AG08396 (cell line): ENCODE results near the gene CCDC82.

Experiments
- DNase-seq: peaks from one replicate; pipeline ENCODE4 v3.0.0; 2012; ENCODE audit warnings: low spot score, mixed read lengths

Gene CCDC82

DNA sequence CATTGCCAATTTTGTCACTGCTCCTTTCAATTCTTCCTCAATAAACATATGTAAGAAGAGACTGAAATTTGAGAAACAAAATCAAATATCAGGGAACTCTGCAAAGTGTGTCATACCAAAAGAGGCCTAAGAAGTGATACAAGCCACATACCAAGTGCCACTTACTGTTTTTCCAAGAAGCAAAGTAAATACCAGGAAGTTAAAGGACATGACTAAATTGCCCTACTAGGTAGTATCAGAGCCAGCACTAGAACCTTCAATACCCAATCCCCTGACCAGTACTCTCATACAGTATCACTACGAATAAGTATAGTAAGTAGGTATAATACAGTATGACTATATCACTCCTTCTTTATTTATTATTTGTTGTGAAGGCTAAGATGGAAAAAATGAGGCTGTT is 60.3 kb downstream of the CCDC82 start:
- no peak for DNase-seq

DNA sequence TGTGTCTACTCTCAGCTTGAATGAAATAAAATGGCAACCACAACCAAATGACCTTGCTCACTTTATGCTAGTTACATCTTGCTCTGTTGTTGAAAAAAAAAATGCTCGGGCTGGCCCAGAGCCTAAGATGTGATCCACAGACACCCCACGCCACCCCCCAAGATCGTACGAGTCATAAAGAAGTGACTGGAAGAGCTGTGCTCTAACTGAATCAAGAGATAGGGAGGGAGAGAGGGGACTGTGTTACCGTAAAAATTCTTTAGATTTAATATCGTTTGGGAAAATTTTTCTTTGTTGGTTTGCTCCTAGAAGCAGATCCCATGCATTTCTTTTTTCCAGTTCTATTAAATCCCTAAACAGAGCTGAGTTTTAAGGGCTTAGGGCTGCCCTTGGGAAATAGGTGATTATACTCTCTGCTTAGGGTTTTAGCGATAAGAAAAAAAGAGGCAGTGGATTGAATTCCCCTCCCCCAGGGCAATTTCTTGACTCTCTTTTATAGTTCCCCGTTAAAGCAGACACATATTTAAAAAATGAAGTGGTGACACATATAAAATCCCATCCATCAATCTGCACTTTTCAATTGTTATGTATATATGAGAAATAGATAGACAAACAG is 61.2 kb downstream of the CCDC82 start:
- DNase-seq: no peak

DNA sequence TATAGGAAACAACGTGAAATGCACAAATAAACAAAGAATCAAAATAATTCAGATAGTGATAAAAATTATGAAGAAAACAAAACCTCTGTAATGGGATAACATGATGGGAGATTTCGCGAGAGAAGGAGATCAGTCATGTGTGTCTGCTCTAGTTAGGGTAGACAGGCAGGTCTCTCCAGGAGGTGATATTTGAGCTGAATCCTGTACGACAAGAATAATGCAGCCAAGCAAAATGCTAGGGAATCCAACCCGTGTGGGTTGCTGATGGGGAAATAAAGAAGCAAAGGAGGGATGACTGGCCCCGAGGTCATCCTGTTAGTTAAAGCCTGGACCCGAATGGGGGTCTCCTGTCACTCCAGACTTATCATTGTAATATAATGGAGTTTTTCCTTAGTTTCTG is 62.8 kb downstream of the CCDC82 start:
- DNase-seq: no peak

DNA sequence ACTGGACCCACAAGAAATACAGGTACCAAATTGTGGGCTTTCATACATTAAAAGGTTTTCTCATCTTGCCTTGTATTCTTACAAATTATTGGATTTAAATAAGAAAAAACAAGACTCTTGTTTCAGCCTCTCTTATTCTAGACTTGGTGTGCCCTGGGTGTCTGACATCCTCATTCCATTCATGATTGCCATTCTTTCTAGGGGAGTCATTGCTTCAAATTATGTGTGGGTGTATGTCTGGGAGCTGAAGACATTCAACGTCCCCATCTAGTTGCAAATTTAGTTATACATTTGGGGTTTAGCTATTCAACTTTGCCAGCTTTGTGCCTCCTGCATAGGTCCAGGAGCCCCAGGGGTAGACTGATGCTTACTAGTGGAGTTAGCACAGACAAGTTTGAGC is 64.8 kb downstream of the CCDC82 start:
- peak; percentile 69 for DNase-seq

DNA sequence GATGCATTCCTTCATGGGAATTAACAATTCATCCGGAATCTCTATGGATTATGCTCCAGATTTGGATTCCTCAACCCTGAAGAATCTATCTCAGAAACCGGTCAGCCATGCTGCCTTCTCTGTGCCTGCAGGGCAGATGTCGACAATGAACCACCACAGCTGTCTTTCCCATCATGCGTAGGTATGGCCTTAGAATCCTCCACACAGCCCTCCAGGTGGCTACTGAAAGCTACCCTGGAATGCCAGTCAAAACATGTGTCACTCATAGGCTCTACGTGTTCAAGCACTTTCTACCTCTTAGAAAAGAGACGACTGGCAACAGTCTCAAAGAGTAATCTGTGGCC is 66.1 kb downstream of the CCDC82 start:
- no peak for DNase-seq

DNA sequence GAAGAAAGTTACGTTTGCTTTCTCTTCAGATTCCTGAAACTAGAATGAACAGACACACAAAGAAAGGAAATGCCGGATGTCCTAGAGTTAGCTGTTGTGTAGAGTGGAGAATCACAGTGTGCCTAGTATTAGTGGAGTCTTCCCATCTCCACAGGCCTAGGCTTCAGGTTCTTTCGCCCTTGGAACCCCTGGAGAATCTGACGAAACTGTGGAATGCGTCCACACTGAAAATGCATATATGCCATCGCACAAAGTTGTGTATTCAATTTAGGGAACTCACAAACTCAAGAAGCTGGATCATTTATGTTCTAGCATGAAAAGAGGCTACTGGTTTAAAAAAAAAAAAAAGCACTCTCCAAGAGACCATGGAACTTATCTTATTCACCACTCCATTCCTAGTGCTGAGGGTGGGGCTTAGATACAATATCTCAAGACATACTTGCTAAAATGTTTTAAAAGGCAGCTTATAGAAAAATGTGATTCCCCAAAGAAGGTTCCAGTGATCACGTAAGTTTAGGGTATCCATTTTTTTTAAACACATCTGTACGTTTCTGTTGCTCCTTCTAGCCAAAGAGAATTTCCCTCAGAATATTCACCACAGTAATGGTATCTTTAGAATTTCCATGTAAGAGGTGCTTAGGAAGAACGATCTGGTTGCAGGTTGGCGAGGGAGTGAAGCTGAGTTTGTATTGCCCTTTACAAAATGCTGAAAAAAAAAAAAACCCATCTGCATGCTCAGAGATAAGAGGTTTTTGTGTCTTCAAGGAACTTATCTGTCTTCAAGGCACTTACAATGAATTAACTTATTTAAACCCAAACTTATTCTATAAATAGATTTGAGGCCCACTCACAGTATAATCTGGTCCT is 66.7 kb downstream of the CCDC82 start:
- DNase-seq: no peak

DNA sequence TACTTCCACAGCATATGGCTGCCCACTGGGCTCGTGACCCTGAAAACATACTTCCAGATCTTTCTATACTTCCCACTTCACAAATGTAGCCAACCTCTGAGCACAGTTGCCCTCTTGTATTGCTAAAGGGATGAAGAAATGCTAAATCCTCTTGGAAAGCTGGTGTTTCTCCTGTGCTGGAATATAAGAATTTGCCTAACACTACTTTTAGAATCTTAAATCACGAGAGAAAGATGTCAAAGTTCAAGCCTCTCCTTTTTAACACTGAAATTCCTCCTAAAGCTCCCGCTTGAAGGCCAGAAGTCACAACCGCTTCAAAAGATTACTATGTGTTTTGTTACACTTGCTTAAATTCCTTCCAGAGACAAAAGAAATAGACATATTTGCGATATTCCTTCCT is 68.6 kb downstream of the CCDC82 start:
- DNase-seq: no peak

DNA sequence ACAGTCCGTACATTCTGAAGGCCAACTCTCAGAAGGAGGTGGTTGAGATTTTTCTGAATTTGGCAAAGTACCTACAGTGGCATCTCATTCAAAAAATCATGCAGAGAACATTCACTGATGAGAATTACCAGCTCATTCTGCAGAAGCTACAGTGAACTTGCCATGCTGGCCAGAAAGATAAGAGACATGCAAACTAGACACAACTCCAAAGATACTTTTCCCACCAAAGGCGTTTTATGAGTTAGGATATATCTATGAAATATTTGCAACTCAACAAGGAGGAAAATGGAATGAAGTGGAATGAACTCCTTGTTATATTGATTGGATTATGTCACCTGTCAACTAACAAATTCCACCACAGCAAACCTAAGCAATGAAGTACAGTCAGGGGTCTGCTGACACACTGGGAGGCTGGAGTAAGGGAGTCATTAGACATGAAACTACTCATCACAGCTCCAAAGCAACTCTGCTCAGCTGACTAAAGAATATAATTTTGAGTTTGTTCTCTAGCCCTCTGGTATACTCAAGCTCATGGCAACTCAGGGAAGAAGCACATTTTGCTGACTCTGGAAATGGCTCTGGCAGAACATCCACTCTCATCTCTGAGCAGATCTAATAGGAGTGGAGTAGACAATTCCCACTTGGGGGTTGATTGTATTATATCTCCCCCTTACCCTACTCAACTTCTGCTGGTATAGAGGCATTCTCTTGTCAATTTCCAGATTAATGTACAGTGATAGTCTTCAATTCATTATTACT is 69.6 kb downstream of the CCDC82 start:
- no peak for DNase-seq

DNA sequence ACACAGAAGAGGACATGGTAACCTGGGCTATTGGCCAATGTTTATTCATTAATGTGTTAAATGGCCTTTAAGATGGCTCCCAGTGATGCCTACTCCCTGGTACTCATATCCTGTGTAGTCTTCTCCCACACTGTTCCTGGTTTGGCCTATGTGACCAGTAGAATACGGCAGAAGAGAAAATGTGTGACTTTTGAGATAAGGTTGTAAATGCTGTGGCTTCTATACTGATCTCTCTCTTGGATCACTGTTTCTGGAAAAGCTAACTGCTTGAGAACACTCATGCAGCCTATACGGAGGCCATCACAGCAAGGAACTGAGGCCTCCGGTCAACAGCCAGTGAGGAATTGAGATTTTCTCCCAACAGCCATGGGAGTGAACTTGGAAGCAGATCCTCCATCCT is 70.9 kb downstream of the CCDC82 start:
- no peak for DNase-seq

DNA sequence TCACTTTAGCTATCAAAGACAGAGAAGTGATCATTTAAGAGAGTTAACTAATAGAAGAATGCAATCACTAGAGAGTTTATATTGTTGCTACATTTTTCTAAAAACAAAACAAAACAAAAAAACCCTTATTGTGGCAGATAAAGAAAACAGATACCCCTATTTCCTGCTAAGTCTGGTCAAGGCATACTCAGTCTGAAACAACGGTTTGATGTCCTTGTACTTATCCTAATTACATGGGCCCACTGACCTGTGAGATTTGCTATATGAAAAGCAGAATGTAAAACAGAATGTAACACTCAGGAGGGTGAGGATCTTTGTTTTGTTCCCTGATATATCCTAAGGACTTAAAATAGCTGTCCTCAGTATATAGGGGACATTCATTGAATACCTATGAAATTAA is 71.3 kb downstream of the CCDC82 start:
- DNase-seq: no peak

DNA sequence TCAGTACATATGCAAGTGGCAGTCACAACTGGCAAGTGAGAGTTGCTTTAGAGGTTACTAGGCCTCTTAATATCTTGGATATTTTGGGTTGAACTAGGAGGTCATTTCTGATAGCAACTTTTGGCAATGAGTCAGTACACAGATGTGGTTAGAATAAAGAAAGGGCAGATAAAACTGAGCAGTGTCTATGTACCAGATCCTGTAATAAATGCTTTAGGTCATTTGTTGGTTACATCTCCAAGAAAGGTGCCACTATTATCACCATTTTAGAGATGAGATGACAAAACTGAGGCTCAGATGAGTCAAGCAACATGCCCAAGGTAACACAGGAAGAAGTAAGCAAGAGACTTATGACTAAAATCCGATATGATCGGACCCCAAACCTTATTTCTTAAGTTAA is 71.7 kb downstream of the CCDC82 start:
- no peak for DNase-seq

DNA sequence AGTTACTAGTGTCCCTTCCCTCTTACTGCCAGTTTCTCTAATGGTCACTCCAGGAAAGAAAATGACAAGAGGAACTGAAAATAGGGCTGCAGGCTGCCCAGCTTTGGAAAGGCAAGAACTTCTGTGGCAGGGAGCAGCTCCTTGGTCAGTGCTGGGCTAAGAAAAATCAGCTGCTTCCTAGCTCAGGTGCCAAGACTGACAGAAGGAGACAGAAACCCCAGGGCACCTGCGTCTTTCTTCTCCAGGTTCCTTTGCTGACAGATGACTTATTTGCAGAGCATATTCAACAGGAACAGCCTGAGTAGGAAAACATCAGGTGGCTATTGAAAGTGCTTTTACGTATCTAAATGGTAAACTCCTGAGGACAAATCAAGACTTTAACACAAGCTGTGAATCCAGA is 72.1 kb downstream of the CCDC82 start:
- DNase-seq: no peak

DNA sequence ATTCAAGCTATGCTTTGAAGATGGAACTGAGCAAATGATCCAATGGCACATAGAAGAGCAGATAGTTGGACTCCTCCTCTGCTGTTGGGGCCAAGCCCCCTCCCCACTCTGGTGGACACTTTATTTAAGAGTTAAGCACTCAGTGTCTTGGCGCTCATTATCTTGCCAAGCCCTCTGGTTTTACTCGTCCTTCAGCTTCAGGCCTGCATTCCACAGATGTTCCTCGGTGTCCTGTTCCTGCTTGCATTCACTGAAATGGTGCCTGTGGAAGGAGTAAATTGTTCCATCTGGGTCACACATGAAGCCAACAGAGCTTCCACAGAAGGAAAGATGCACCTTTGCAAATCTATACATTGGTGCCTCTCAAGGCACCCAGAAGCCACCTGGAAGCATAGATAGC is 72.8 kb downstream of the CCDC82 start:
- no peak for DNase-seq

DNA sequence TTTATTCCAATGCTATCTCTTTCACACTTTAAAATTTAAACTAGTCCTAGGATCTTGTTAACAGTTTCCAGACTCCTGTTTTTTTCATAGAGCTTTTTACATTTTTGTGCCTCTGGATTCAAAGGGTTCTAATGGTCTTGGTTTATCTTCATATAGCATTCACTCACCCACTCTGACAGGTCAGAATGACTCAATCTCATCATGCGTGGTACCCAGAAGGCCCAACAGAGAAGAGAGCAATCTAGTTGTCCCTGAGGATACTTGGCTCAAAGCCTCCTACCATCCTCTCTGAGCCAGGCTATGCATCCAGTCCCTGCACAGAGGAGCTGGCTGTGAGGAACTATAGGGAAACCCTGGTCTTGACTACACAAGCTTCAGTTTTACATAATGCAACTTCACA is 74.2 kb downstream of the CCDC82 start:
- DNase-seq: no peak

DNA sequence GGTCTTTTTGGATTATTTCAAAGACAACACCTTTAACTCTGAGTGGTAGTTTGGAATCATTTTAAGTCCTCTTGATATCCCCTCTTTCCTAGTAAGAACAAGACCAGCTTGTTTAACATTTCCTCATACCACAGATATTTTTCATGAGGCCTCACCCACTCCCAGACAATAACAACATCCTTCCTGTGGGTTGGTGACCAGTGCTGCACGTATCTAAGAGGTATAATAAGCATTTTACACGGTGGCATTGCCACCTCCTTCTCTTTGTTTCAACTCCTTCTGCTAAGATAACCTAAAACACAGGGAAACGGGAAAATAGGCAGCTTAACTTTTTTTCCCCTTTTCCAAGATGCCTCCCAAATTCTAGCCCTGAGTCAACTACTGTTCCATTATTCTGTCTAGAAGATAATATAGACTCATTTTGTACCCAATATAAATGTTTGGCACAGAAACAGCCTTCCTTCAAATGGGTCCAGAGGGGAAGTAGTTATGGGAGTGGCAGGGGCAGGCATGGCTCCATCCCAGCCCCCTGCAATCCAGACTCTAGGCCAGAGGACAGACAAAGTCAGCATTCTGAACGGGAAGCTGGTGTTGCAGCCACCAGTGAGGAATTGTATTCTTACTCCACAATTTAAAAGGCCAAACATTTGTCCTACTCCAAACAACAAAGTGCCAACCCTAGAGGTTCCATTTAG is 75.2 kb downstream of the CCDC82 start:
- peak; percentile 29 for DNase-seq

DNA sequence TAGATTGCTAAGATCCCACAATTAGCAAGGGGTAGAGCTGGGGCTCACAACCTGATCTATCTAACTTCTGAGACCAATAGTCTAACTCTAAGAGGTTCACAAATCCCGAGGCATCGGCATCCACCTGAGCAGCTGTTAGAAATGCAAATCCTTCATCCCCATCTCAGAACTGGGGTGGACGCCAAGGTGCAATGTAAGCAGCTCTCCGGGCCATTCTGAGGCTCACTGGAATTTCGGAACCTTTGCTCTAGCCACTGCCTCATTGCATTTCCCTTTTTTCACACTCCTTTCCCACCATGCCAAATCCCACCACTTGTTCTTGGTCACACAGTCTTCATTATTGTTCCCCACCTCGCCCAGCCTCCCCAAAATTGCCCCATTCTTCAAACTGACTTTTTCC is 76.5 kb downstream of the CCDC82 start:
- DNase-seq: no peak

DNA sequence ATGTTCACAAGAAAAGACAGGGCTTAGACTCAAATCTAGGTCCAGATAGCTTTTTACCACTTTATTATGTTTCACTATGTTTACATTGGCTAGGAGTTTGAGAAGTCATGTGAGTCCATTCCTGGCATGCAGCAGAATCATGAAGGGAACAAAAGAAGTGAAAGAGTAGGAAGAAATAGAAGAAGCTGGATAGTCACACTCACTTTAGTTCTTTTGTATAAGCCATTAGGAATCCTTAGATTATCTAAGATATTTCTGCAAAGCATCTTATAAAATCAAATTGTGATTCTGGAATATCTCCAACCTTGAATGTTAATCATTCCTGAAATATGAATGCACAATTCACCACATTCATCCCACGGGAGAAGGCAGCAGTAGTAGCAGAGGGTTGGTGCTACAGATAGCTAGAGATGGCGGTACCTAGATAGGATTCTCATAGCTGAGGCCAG is 78.6 kb downstream of the CCDC82 start:
- no peak for DNase-seq

DNA sequence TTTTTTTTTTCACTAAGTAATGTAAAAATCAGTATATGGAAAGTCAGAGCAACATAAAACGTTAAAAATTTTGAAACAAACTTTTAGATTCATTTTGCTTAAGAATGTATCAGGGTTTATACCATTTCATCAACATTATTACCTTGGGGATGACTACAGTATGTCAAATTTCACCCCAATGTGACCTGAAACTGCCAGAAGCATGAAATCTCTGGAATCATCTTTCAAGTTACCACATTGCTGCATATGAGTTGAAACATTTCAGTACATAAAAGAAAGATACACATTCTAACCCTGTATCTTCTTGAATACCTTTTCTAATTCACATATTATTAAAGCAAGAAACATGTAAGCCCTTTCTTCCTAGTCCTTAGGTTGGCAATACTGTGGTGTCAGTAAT is 79.5 kb downstream of the CCDC82 start:
- DNase-seq: no peak

DNA sequence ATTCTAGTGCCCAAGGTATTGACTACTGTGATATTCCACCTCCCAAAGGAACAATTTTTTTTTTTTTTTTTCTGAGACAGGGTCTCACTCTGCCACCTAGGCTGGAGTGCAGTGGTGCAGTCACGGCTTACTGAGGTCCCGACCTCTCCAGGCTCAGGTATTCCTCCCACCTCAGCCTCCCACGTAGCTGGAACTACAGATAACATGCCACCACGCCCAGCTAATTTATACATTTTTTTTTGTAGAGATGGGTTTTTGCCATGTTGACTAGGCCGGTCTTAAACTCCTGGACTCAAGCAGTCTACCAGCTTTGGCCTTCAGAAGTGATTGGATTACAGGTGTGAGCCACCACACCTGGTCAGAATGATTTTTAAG is 80.1 kb downstream of the CCDC82 start:
- no peak for DNase-seq

DNA sequence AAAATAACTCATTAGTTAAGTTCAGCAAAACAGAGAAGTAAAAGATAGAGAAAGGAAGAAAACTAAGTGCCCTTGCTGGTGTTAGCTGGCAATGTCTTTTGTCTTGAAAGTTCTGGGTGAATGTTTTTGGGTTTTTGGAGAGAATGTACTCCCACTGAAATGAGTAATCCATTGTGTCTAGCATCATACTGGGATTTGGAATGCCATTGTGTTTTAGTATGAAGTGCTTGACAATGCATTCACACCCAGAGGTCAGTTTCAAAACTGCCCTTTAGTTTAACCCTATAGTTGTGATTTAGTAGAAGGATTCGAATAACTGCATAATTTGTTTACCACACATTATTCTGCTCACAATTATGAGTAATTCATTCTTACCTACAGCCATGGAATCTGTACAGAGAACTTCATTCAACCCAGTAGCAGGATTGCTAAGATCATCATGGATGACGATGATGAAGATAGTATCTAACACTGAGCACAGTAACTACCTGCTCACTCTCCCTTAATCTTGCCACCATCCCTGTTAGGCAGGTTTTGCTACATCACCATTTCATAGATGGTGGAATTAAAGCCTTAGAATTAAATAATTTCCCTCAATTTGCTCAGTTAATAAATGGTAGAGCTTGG is 80.6 kb downstream of the CCDC82 start:
- DNase-seq: no peak

DNA sequence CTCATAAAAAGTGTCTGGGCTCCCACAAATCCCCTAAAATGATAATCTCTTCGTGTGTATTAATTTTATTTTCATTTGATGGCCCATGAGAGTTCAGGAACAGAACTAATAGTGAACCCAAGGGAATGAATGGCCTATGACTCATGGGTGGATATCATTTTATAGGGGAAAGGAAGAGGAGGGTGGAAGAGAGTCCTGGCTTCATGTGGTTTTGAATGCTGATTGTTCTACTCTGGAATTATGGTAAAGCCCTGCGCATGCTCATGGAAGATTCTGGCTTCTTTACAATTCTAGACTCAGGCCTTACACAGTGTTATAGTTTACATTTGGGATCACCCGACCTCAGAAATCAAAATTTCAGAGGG is 82.0 kb downstream of the CCDC82 start:
- peak; percentile 43 for DNase-seq
